GM12873 (cell line): Measurements from ENCODE around the gene PHF2.

ENCODE experiments used
- CTCF ChIP-seq: IDR thresholded peaks from 2 replicates; pipeline ENCODE4 v1.5.1; 2012; ENCODE audit warnings: low read depth, mild to moderate bottlenecking, moderate library complexity, low read length, control low read depth; ENCODE audit not compliant: insufficient read depth; ENCODE audit errors: missing control alignments

The PHF2 gene

GRCh38 chr9:93721417-93721965 is 145.1 kb downstream of the PHF2 start:
- no peak for TF ChIP-seq CTCF

GRCh38 chr9:93724852-93725251 is 148.5 kb downstream of the PHF2 start:
- no peak for TF ChIP-seq CTCF

- TF ChIP-seq CTCF = no peak
These were observed 149.0 kb downstream of the PHF2 start for GRCh38 chr9:93725382-93725781.

- no peak for TF ChIP-seq CTCF
These were observed 149.8 kb downstream of the PHF2 start for GRCh38 chr9:93726147-93726546.
